ENCODE measurements around the gene CERS1. TPM values are rescaled to one million over a fixed set of nuclear protein-coding genes. Genes with fewer than 3 reads are reported as not detected.

CERS1 gene
- total RNA-seq, 4 donors from 2014 or later: 0.24 to 1.3 (median 0.59) TPM

DNA sequence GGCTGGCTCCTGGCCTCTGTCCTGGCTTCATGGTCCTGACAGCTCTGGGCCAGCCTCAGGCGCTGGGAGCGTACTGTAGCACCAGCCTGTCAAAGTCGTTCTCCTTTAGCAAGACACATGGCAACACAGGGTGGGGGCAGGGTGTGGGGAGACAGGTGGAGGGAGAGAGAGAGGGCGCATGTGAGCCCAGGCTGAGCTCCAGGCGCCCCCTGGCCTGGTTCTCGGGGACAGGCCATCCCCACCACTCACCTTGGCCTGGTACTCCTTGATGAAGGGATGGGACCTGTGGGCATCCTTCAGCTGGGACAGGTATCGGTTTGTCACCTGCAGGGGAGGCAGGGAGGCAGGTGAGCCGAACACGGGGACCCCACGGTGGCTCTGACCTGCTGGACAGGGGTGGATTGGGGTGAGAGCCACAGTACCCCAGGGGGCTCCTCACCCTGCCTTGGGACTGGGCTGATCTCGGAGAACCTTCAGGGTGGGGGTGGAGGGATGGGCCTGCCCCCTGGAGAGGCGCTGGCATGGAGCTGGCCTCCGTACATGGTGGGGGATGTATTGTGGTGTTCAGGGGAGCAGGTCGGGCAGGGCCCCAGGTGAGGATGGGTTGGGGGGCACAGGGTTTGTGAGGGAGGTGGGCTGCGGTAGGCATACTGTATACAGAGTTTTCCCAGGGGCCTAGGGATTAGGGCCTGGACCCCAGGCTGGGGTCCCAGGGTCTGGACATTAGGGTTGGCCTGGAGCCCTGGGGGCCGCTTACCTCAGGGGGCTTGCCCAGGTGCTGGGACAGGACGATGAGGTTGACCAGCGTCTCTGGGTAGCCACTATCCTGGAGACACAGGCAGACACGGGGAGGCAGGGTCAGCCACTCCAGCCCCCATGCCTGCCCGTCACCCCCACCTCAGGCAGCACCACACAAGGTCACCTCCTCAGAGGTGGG lies 3.9 kb upstream of the CERS1 start:
- WGBS, 2 donors: 91 to 96% methylated on average over 10 to 19 of the region's 20 CpGs
- intact Hi-C loops (cut with DNase I): no loop called here
- no peak overlapping the region for H3K4me3 ChIP-seq (replicated peaks in 1 of 3)

DNA sequence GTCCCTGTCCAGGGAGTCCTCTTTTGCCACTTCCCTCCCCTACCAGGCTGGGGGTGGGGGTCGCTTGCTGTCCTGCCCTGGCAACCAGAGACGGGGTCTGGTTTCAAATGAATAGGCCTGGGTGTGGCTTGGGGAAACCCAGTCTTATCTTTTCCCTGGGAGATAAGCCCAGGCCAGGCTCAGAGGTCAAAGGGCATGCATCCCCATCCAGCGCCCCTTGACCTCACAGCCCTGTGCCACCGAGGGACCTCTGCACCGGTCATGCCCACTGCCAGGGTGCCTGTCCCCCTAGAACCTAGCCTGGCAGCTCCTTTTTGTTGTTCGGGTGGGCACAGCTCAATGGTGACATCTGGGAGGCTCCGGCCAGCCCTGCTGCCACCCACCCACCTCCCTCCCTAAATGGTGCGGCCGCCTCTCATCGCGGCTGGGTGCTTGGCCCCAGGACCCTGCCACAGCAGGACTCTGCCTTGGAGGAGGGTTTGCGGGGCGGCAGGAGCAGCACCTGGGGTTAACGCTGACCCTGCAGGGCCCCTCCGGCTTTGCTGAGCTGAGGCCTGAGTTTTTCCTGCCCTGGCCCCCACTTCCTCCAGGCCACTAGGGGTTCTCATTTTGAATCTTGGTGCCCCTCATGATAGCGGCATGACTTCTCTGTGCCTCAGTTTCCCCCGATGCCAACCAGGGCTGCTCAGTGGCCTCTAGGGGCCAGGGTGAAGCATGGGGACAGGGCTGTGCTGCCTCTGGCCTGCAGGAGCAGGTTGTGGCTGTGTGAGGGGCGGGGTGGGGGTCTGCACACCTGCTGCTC lies 2.9 kb upstream of the CERS1 start:
- Histone ChIP-seq H3K4me3 (replicated peaks in 1 of 3) (no peak overlapping the region), H3K27me3 (no peaks in the 10 kb centered on the region), H3K4me1 (peaks cover 6 to 14% of the 10 kb centered on the region in 2 donors), H3K36me3 (peaks cover 12 to 28% of the 10 kb centered on the region in 2 donors), H3K27ac (no peak overlapping the region), H3K9me3 (no peaks in the 10 kb centered on the region)
- WGBS, 2 donors: 91 to 92% methylated on average over 8 to 18 of the region's 18 CpGs
- DNase-seq: no peak
- intact Hi-C loops (cut with DNase I): no loop called here
- TF ChIP-seq, protein P1, sequence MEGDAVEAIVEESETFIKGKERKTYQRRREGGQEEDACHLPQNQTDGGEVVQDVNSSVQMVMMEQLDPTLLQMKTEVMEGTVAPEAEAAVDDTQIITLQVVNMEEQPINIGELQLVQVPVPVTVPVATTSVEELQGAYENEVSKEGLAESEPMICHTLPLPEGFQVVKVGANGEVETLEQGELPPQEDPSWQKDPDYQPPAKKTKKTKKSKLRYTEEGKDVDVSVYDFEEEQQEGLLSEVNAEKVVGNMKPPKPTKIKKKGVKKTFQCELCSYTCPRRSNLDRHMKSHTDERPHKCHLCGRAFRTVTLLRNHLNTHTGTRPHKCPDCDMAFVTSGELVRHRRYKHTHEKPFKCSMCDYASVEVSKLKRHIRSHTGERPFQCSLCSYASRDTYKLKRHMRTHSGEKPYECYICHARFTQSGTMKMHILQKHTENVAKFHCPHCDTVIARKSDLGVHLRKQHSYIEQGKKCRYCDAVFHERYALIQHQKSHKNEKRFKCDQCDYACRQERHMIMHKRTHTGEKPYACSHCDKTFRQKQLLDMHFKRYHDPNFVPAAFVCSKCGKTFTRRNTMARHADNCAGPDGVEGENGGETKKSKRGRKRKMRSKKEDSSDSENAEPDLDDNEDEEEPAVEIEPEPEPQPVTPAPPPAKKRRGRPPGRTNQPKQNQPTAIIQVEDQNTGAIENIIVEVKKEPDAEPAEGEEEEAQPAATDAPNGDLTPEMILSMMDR (IDR thresholded peaks at IDR 0.05): no peak
- TF ChIP-seq POLR2A (IDR thresholded peaks at IDR 0.05): no peak

More for the DNA sequence above, 3.9 kb upstream of the CERS1 start:
- Histone ChIP-seq H3K27ac (no peak overlapping the region), H3K36me3 (peaks cover 20 to 33% of the 10 kb centered on the region in 2 donors), H3K27me3 (no peaks in the 10 kb centered on the region), H3K4me1 (peaks cover 6 to 12% of the 10 kb centered on the region in 2 donors), H3K9me3 (no peaks in the 10 kb centered on the region)
- DNase-seq: no peak
- TF ChIP-seq, protein P1 (IDR thresholded peaks at IDR 0.05): no peak
- no peak for TF ChIP-seq POLR2A (IDR thresholded peaks at IDR 0.05)

DNA sequence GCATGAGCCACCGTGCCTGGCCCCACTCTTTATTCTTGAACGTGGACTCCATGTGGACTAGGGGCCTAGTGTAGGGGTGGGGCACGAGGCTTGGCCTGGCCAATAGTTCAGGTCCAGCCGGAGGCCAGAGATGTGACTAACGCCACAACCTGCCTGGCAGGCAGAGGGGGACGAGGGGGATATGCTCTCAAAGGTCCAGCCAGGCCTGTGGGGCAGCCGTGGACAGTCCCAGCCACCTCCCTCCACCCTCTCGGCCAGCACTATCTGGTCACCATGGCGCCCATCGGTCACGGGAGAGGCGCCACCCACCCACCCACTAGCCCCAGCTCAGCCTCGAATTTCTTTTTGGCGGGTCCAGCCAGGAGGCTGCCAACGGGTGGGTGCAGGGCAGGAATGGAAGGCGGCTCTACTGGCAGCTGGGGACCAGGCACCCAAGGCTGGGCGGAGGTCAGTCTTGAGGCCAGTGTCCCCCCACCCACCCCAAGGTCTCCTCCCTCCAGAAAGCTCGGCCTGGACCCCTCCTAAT lies 2.2 kb upstream of the CERS1 start:
- H3K4me3 ChIP-seq (replicated peaks in 1 of 3): no peak overlapping the region
- peaks cover 6 to 14% of the 10 kb centered on the region in 2 donors for H3K4me1 ChIP-seq
- TF ChIP-seq, protein P1 (IDR thresholded peaks at IDR 0.05): no peak
- H3K36me3 ChIP-seq: peaks cover 12 to 24% of the 10 kb centered on the region in 2 donors
- DNase-seq: no peak
- WGBS, 2 donors: 70 to 73% methylated on average over 7 of the region's 18 CpGs
- no peaks in the 10 kb centered on the region for H3K9me3 ChIP-seq
- intact Hi-C loops (cut with DNase I): no loop called here
- no peaks in the 10 kb centered on the region for H3K27me3 ChIP-seq
- H3K27ac ChIP-seq: no peak overlapping the region

DNA sequence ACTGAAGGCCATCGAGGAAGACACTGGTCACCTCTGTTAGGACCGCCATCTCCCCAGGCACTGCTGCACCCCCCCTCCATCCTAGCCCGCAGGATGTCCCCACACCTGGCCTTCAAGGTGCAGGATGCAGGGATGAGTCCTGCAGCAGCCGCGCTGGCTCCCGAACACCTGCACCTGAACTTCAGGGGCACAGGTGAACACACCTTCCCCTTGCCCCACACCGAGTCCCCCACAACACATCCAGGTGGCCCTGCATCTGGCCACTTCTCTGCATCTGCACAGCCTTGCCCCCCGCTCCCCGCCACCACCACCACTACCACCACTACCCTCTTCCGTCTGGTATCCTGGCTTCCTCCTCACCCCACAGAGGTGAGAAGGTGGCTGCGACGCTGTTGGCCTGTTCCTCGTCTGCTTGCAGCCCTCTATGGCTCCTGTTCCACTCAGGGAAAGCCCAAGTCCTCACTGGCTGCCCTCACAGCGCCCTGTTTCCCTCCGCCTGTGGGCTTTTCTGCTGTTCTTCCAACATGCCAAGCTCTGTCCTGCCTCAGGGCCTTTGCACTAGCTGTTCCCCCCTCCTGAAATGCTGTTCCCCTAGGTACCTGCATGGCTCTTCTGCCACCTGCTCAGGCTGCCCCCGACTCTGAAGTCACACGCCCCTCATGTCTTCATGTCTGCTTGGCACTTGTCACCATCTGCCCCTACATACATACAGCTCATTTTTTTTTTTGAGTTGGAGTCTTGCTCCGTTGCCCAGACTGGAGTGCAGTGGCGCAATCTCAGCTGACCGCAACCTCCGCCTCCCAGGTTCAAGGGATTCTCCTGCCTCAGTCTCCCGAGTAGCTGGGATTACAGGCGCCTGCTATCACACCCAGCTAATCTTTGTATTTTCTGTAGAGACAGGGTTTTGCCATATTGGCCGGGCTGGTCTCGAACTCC lies 1.4 kb upstream of the CERS1 start:
- H3K27ac ChIP-seq: no peak overlapping the region
- no peak overlapping the region for H3K4me3 ChIP-seq (replicated peaks in 1 of 3)
- H3K27me3 ChIP-seq: no peaks in the 10 kb centered on the region
- intact Hi-C loops (cut with DNase I): no loop called here
- H3K9me3 ChIP-seq: no peaks in the 10 kb centered on the region
- no peak for DNase-seq
- TF ChIP-seq, protein P1 (IDR thresholded peaks at IDR 0.05): no peak
- TF ChIP-seq POLR2A (IDR thresholded peaks at IDR 0.05): no peak
- H3K36me3 ChIP-seq: peaks cover 12 to 21% of the 10 kb centered on the region in 2 donors
- peaks cover 6 to 14% of the 10 kb centered on the region in 2 donors for H3K4me1 ChIP-seq
- WGBS, 2 donors: 94 to 99% methylated on average over 24 of the region's 25 CpGs
